HG02642 (cell line): ENCODE results near the gene ZFYVE1.
A peak's percentile ranks its signal among the peaks of the same experiment; 100 is the strongest.

Experiments
- ATAC-seq: cut with Tn5 transposase; IDR thresholded peaks from one replicate; pipeline ENCODE4 v1.9.1; 2021; ENCODE audit warnings: mild to moderate bottlenecking; ENCODE audit not compliant: unreplicated experiment, poor library complexity

The ZFYVE1 gene

GRCh38 chr14:72925815-72926291 lies 101.1 kb downstream of the ZFYVE1 start:
- ATAC-seq = peak; percentile 20

- no peak for ATAC-seq
These were observed 101.6 kb downstream of the ZFYVE1 start for GRCh38 chr14:72925171-72925759.

GRCh38 chr14:72924337-72924736 lies 102.6 kb downstream of the ZFYVE1 start:
- ATAC-seq = no peak

GRCh38 chr14:72921396-72921795 lies 105.5 kb downstream of the ZFYVE1 start:
- ATAC-seq = no peak

GRCh38 chr14:72920008-72920407 lies 106.9 kb downstream of the ZFYVE1 start:
- no peak for ATAC-seq
